ENCODE data around the gene MRPS21.

DNA sequence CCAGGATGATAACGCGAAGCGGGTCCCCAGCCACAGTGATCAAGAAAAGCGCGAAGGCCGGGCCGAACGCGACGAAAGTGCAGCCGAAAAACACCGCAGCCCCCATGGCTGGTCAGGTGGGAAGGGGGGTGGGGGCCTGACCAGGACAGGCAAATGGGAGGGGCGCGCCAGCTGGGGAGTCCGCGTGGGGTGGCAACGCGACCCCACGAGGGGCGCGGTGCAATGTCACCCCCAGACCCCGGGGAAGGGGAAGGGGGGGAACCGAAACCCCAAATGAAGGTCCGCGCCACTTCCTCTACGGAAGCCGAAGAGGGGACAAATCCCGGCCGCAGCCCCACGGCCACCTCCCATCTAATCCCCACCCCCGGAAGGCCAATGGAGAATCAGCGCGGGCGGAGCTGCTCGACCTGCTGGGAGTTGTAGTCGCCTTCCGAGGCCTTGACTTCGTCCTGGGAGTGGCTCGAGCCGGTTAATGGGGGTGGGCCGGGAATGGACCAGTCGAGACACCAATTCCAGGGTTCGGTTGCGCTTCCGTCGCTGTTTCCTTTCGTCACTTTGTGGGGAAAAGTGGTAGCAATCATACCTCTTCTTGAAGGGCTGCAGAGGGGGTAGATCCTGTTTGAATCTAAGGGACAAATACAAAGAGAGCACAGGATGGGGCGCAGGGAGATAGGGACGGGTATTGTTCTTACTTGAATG lies 24.8 kb upstream of the MRPS21 start, which contains the start of gene APH1A:
- TF ChIP-seq EZH2 (IDR thresholded peaks at IDR 0.05; ENCODE audit: borderline replicate concordance, low read depth, low read length, severe bottlenecking) (no peak), CTCF (IDR thresholded peaks at IDR 0.05; ENCODE audit: borderline replicate concordance, extremely low read depth, low read length, poor library complexity, severe bottlenecking) (no peak)

All from DND-41 (cell line).